Measurements from ENCODE around the gene PSEN1. TPM values are rescaled to one million over a fixed set of nuclear protein-coding genes. Genes with fewer than 3 reads are reported as not detected.

PSEN1 gene
- total and polyA plus RNA-seq, 12 donors, result 15.7 to 83.8 (median 51.2) TPM

DNA sequence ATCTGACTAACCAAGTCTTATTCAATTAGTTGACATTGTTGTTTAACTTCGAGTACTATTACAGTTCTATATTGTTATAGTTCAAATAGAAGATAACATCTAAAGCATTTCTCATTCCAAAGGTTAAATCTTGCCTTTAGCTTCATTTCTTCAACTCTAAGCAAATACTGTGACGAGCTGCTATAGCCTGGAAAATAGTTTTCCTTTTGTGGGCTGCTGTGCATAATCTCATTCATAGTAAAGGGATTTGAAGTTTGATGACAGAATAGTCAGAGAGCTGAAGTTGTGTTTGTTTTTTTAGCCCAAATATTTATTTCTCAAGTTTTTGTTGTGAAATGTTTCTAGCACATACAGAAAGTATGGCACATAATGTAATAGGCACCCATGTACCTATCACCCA lies 13.4 kb downstream of the PSEN1 start:
- H3K36me3 ChIP-seq (replicated peaks in 1 of 2), result peaks cover 0 to 24% of the 10 kb centered on the region in 2 donors
- DNase-seq, result no peak
- no peaks in the 10 kb centered on the region for H3K27me3 ChIP-seq
- H3K9me3 ChIP-seq (replicated peaks in 1 of 3), result no peaks in the 10 kb centered on the region
- H3K4me3 ChIP-seq, result no peak overlapping the region
- no peak overlapping the region for H3K27ac ChIP-seq
- whole genome bisulfite sequencing, 4 donors, result 73 to 95% (median 93%) methylated on average over 2 of the region's 2 CpGs
- H3K4me1 ChIP-seq (replicated peaks in 1 of 2), result peaks cover 0 to 5% of the 10 kb centered on the region in 2 donors
- TF ChIP-seq CTCF (IDR thresholded peaks at IDR 0.05) (no peak), POLR2A (IDR thresholded peaks at IDR 0.05) (no peak)
- intact Hi-C loops (cut with DNase I), result no loop called here

- no peak overlapping the region for H3K4me3 ChIP-seq
- H3K9me3 ChIP-seq (replicated peaks in 1 of 3), result no peaks in the 10 kb centered on the region
- intact Hi-C loops (cut with DNase I), result no loop called here
- H3K4me1 ChIP-seq (replicated peaks in 1 of 2), result peaks cover 0 to 5% of the 10 kb centered on the region in 2 donors
- no peak for DNase-seq
- H3K36me3 ChIP-seq (replicated peaks in 1 of 2), result peaks cover 0 to 38% of the 10 kb centered on the region in 2 donors
- H3K27ac ChIP-seq, result no peak overlapping the region
- TF ChIP-seq POLR2A (IDR thresholded peaks at IDR 0.05), result no peak
- TF ChIP-seq CTCF (IDR thresholded peaks at IDR 0.05), result no peak
- H3K27me3 ChIP-seq, result no peaks in the 10 kb centered on the region
Measured at GRCh38 chr14:73153272-73153671, 17.0 kb downstream of the PSEN1 start.

DNA sequence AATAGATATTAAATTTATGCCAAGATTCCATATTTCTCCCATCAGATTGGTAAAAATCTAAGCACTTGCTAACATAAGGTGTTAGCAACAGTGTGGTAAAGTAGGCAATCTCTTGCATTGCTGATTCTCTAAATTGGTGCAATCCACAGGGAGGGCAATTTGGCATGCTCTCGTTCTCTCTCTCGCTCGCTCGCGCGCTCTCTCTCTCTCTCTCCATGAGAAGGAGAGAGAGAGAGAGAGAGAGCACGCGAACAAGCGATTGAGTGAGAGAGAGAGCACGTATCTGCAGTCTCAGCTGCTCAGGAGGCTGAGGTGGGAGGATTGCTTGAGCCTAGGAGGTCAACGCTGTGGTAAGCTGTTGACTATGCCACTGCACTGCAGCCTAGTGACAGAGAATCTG lies 25.9 kb downstream of the PSEN1 start:
- Histone ChIP-seq H3K27ac (no peak overlapping the region), H3K36me3 (replicated peaks in 1 of 2) (peaks cover 0 to 15% of the 10 kb centered on the region in 2 donors), H3K9me3 (replicated peaks in 1 of 3) (no peaks in the 10 kb centered on the region), H3K4me1 (replicated peaks in 1 of 2) (no peaks in the 10 kb centered on the region), H3K4me3 (no peak overlapping the region), H3K27me3 (no peaks in the 10 kb centered on the region)
- 91 to 94% (median 93%) methylated on average over 11 of the region's 11 CpGs for whole genome bisulfite sequencing, 4 donors
- DNase-seq, result no peak
- TF ChIP-seq POLR2A (IDR thresholded peaks at IDR 0.05) (no peak), CTCF (IDR thresholded peaks at IDR 0.05) (no peak)
- intact Hi-C loops (cut with DNase I), result no loop called here

- Histone ChIP-seq H3K4me3 (no peak overlapping the region), H3K36me3 (replicated peaks in 1 of 2) (peaks cover 0 to 23% of the 10 kb centered on the region in 2 donors), H3K27me3 (no peaks in the 10 kb centered on the region), H3K9me3 (replicated peaks in 1 of 3) (no peaks in the 10 kb centered on the region), H3K27ac (no peak overlapping the region), H3K4me1 (replicated peaks in 1 of 2) (no peaks in the 10 kb centered on the region)
- TF ChIP-seq POLR2A (IDR thresholded peaks at IDR 0.05), result no peak
- TF ChIP-seq CTCF (IDR thresholded peaks at IDR 0.05), result no peak
- DNase-seq, result no peak
- 90 to 95% (median 93%) methylated on average over 1 of the region's 1 CpG for WGBS, 4 donors
- intact Hi-C loops (cut with DNase I), result no loop called here
Measured at GRCh38 chr14:73166399-73166798, 30.1 kb downstream of the PSEN1 start.
